Fibroblast of mammary gland (primary cell): ENCODE results near the gene ZNF26.

Source experiments
- DNase-seq: peaks from one replicate; pipeline ENCODE4 v3.0.0-alpha.2; 2010; ENCODE audit warnings: low read depth
- H3K4me3 ChIP-seq: 2 replicates; pipeline ENCODE4 v1.5.1; 2011; ENCODE audit warnings: low read depth, mild to moderate bottlenecking, low read length, moderate library complexity; ENCODE audit not compliant: control insufficient read depth
- TF ChIP-seq, protein P1 (sequence below): conservative IDR thresholded peaks from 2 replicates; pipeline ENCODE4 v1.5.1; 2011; ENCODE audit warnings: low read depth, low read length, inconsistent platforms; ENCODE audit not compliant: control insufficient read depth, insufficient read depth

The ZNF26 gene

DNA sequence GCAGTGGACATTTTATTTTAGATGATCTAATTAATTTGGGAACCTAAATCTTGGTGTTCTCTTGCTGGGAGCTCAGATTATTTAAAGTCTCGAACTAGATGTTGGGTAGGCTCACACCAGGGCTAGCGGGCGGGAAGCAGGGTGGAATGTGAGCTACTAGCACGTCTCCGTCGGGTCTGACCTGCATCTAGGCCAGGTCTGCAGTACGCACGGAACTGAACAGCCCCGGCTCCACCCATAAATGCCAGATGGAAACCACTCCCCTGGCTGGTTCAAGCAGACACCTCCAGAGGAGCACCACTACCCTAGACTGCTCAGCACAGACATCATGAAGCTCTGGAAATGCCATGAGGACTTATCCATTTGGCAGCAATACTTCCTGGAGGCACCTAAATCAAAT is 40.4 kb upstream of the ZNF26 start:
- DNase-seq = no peak
- no peak overlapping the region for H3K4me3 ChIP-seq
- TF ChIP-seq, protein P1, sequence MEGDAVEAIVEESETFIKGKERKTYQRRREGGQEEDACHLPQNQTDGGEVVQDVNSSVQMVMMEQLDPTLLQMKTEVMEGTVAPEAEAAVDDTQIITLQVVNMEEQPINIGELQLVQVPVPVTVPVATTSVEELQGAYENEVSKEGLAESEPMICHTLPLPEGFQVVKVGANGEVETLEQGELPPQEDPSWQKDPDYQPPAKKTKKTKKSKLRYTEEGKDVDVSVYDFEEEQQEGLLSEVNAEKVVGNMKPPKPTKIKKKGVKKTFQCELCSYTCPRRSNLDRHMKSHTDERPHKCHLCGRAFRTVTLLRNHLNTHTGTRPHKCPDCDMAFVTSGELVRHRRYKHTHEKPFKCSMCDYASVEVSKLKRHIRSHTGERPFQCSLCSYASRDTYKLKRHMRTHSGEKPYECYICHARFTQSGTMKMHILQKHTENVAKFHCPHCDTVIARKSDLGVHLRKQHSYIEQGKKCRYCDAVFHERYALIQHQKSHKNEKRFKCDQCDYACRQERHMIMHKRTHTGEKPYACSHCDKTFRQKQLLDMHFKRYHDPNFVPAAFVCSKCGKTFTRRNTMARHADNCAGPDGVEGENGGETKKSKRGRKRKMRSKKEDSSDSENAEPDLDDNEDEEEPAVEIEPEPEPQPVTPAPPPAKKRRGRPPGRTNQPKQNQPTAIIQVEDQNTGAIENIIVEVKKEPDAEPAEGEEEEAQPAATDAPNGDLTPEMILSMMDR = no peak

DNA sequence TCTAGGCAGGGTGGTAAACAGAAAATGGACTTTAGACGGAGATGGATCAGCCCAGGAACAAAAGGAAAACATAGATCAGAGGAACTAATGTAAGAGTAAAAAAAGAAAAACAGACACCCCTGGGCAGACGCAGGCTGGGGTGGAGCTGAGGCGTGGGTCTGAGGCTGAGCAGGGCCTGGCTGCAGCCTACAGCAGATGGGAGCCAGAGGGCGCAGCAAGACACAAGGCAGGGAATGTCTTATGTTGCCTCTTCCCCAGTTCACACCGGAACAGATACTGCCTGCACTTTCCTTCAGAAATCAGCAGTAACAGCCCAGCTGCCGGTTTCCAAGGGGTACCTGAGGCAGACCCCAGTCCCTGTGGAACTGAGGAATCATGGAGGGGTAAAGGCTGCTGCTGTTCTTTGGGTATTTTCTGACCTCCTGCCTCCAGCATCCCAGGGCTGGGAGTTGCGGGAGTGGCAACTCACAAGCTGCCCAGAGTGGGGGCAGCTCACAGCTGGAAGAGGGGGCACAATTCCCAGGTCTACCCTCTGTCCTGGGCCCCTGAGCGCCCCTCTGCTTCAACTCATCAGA is 39.8 kb upstream of the ZNF26 start:
- TF ChIP-seq, protein P1 = no peak
- no peak for DNase-seq
- H3K4me3 ChIP-seq = no peak overlapping the region

DNA sequence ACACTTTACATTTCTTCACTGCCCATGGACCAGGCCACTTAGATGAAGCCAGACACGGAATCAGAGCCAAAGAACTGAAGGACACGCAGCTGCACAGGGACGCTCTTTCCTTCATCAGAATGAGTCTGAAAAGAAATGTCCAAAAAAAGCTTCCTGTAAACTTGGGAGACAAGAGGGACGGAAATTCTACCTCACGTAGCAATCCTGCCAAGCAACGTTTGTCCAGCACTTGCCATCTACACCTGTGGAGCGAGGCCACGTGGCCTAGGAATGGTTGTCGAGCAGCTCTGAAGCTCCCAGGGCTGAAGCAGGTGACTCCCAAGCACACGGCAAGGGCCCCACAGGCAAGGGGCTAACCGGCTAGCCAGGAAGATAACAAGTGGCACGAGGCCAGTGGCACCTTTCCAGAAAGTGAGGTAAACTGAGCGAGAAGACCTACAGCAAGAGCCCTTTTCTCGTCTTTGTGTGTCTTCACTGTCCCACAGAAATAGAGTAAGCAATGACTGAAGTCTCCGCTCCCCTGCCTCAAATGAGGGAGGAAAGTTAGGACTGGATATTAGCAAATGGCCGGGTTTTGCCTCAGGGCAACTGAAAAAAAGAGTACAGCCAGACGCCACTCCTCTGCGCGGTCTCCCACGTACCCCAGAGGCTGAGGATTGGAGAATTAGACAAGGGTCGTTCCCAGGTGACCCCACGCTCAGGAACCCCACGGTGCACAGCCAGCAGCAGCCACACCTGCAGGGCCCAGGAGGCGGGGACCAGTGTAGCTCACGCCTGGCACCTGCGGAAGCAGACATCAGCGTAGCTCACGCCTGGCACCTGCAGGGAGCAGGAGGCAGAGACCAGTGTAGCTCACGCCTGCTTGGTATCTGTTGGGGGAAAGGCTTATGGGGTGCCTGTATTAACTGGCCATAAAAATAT is 37.8 kb upstream of the ZNF26 start:
- TF ChIP-seq, protein P1 = no peak
- H3K4me3 ChIP-seq = no peak overlapping the region
- DNase-seq = no peak

DNA sequence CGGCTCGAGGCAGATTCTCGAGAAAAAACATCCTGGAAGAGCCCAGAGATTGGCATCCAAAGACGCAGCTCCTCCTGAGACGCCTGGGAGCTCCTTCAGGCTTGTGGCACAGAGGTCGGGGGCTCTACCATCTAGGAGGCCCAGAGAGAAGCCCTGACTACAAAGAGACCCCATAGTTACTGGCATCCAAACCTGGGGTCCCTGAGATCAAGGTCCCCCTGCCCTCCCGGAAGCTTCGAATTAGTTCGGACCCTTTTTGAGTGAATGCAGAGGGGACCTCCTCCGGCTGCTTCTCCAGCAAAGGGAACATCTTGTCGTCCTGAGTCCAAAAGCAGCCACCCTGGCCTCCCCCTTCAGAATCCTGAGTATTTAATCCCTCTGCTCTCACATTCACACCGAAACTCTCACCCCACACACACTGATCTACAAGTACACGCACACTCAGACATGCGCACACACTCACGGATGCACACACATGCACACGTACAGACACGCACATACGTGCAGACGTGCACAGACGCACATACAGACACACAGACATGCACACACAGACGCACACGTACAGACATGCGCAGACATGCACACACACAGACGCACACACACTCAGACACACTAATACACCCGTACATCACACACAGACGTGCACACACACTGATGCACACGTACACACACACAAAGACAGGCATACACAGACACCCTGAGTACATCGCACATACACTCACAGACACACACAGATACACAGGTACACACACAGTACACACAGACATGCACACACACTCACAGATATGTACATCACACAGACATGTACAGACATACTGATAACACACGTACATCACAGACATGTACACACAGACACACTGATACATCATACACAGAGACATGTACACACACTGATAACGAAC is 36.0 kb upstream of the ZNF26 start:
- no peak overlapping the region for H3K4me3 ChIP-seq
- no peak for DNase-seq
- TF ChIP-seq, protein P1 = no peak

DNA sequence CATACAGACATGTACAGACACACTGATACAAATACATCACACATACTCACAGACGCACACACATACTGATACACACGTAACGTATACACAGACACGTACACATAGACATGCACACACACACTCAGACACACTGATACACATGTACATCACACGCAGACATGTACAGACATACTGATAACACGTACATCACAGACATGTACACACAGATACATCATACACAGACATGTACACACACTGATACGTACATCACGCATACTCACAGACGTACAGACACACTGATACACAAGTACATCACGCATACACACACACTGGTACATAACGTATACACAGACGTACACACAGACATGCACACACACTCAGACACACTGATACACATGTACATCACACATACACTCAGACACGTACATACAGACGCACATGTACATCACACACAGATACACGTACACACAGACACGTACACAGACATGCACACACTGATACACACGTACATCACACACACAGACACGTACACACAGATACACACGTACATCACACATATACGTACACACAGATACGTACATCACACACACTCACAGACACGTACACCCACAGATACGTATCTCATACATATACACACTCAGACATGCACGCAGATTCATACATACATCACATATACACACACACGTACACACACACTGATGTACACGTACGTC is 35.2 kb upstream of the ZNF26 start:
- no peak for DNase-seq
- TF ChIP-seq, protein P1 = no peak
- no peak overlapping the region for H3K4me3 ChIP-seq

DNA sequence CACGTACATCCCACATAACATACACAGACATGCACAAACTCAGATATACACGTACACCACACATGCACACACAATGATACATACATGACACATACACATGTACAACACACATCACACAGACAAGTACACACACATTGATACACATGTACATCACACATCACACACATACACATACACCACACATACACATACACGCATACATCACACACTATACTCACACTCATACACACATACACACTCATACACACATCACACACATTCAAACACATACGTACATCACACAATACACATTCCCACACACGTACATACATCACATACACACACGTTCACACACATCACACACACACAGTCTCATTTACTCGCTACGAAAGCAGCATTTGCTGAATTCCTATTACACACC is 34.5 kb upstream of the ZNF26 start:
- TF ChIP-seq, protein P1 = no peak
- no peak for DNase-seq
- no peak overlapping the region for H3K4me3 ChIP-seq
